Keratinocyte (primary cell): ENCODE results near the gene B3GNT2.

Source experiments
- EZH2 ChIP-seq: IDR thresholded peaks from one replicate; pipeline ENCODE4 v1.6.1; 2012; ENCODE audit warnings: inconsistent platforms, mild to moderate bottlenecking, low read length, moderate library complexity
- TF ChIP-seq, protein P1 (sequence below), 3 experiments: IDR thresholded peaks in 1 of 3; conservative IDR thresholded peaks in 1 of 3; optimal IDR thresholded peaks in 1 of 3; 2 replicates in 2 of 3; 3 replicates in 1 of 3; pipeline versions ENCODE3 to v1.5.1; 2011; ENCODE audit warnings: low read length in 3 of 3, mild to moderate bottlenecking in 3 of 3, moderate library complexity in 2 of 3, control low read depth in 1 of 3, inconsistent platforms in 1 of 3; ENCODE audit not compliant: insufficient read depth in 2 of 3; ENCODE audit errors: extremely low read depth in 1 of 3

DNA sequence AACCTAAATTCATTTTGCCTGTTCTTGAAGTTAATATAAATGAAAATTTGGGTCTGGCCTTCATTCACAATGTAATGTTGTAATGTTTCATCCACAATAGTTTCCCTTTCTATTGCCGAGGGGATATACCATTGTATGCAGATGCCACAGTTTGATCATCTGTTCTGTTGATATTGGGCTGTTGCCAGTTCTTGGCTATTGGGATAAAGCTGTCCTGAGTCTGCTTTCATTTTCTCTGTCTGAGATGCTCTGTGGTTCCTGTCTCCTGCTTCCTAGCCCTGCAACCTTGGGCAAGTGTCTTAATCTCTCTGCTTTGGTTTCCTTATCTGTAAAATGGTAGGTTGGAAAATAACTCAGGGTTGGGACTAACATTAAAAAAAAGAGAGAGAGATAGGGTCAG, 25.2 kb downstream of the B3GNT2 start:
- TF ChIP-seq, protein P1, sequence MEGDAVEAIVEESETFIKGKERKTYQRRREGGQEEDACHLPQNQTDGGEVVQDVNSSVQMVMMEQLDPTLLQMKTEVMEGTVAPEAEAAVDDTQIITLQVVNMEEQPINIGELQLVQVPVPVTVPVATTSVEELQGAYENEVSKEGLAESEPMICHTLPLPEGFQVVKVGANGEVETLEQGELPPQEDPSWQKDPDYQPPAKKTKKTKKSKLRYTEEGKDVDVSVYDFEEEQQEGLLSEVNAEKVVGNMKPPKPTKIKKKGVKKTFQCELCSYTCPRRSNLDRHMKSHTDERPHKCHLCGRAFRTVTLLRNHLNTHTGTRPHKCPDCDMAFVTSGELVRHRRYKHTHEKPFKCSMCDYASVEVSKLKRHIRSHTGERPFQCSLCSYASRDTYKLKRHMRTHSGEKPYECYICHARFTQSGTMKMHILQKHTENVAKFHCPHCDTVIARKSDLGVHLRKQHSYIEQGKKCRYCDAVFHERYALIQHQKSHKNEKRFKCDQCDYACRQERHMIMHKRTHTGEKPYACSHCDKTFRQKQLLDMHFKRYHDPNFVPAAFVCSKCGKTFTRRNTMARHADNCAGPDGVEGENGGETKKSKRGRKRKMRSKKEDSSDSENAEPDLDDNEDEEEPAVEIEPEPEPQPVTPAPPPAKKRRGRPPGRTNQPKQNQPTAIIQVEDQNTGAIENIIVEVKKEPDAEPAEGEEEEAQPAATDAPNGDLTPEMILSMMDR (optimal IDR thresholded peaks at IDR 0.05 in 1 of 3, IDR thresholded peaks at IDR 0.05 in 1 of 3, conservative IDR thresholded peaks at IDR 0.05 in 1 of 3; ENCODE audit: extremely low read depth in 1 of 3, insufficient read depth in 2 of 3, low read length in 3 of 3) = no peak
- TF ChIP-seq EZH2 = no peak
